Measurements from ENCODE around the gene OGG1.

The OGG1 gene

DNA sequence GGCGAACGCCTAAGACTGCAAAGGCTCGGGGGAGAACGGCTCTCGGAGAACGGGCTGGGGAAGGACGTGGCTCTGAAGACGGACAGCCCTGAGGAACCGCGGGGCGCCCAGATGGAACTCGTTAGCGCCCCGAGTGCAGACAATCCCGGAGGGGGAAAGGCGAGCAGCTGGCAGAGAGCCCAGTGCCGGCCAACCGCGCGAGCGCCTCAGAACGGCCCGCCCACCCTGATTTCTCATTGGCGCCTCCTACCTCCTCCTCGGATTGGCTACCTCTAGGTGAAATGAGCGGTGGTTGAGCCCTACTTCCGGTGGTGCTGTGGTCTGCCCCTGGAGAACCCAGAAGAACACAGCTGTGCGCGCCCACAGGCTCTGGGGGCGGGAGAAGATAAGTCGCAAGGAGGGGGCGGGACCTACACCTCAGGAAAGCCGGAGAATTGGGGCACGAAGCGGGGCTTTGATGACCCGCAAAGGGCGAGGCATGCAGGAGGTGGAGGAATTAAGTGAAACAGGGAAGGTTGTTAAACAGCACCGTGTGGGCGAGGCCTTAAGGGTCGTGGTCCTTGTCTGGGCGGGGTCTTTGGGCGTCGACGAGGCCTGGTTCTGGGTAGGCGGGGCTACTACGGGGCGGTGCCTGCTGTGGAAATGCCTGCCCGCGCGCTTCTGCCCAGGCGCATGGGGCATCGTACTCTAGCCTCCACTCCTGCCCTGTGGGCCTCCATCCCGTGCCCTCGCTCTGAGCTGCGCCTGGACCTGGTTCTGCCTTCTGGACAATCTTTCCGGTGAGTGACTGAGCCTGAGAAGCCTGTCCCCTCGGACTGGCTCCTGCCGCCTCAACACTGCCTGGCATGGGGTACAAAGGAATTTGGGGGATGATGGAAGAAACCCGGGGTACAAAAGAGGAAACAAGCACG is at the start of gene OGG1:
Gene OGG1, plus strand, starts transcription at position 308 of the 911 bp plus-strand sequence. Its CDS starts 335 bp downstream, at position 643.
- DNase-seq (ENCODE audit: low spot score) = peak; percentile 97

DNA sequence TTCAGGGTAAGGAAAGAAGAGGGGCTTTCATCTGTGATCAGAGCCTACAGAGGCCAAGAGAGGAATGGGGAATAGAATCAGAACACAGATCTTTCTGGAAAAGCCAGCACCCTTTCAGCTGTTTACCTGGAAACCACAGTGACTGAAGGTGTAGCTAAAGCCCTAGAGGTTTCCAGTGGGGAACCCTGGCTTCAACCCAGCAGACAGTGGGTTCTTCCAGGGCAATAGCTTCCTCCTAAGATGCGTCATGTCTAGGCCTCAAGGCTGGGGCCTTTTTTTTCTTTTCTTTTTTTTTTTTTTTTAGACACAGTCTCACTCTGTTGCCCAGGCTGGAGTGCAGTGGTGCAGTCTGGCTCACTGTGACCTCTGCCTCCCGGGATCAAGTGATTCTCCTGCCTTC is 49.2 kb upstream of the OGG1 start:
- DNase-seq (ENCODE audit: low spot score) = no peak

GRCh38 chr3:9701006-9701405 is 48.7 kb upstream of the OGG1 start:
- no peak for DNase-seq (ENCODE audit: low spot score)

DNA sequence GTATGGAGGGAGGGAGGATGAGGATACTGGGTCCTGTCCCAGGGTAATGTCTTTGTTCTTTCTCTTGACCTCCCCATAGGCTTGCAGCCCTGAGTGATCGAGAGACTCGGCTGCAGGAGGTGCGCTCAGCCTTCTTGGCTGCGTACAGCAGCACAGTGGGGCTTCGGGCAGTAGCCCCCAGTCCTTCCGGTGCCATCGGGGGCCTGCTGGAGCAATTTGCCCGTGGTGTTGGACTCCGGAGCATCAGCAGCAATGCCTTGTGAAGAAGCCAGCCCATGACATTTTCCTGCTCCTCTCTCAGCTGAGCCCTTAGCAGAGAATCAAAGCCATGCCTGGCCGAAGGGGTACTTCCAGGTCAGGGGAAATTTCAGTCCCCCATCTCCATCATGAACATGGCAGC is 48.0 kb upstream of the OGG1 start:
- no peak for DNase-seq (ENCODE audit: low spot score)

GRCh38 chr3:9703240-9703639 is 46.5 kb upstream of the OGG1 start:
- DNase-seq (ENCODE audit: low spot score) = no peak

GRCh38 chr3:9703736-9704346 is 45.9 kb upstream of the OGG1 start, which contains the start of gene CPNE9:
CPNE9 (plus strand) TSS chr3:9703833; CDS start chr3:9703997, 164 bp downstream.
- DNase-seq (ENCODE audit: low spot score) = no peak

GRCh38 chr3:9704347-9705322 is 45.1 kb upstream of the OGG1 start:
- DNase-seq (ENCODE audit: low spot score) = no peak

DNA sequence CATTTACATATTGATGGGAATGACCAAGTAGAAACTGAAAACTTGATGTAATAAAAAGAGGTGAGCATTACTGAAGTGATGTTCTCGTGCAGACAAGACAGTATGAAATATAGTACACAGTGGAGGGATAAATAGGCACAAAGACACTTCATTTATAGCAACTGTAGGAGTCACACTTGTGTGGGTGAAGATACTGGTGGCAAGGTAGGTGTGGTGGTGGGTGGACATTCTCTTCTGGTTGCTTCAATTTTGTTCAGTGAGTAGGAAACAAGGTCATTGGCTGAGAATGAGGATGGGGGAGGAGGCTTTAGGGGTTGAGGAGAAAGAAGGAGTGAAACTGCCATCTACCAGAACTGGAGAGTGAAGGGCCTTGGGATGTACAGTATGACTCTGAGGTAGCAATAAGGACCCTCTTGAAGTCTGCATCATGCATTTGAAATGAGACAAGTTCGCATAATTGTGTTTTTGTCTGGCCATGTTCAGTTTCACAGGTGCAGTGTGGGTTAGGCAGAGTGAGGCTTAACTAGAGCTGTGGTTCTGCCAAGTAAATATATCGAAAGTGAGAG is 39.5 kb upstream of the OGG1 start:
- DNase-seq (ENCODE audit: low spot score) = no peak

DNA sequence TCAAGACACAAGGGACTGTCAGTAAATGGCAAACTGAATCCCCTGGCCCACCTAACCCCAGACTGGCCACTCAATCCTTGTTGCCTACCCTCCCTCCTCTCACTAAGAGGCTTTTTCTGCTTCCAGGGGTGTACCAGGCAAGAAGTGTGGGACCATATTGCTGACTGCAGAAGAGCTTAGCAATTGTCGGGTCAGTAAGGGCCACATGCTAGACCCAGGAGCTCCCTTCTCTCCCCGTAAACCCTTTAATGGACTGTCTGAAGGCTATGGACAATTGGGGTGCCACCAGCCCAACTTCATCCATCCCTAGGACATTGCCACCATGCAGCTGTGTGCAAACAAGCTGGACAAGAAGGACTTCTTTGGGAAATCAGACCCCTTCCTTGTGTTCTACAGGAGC is 37.3 kb upstream of the OGG1 start:
- no peak for DNase-seq (ENCODE audit: low spot score)

DNA sequence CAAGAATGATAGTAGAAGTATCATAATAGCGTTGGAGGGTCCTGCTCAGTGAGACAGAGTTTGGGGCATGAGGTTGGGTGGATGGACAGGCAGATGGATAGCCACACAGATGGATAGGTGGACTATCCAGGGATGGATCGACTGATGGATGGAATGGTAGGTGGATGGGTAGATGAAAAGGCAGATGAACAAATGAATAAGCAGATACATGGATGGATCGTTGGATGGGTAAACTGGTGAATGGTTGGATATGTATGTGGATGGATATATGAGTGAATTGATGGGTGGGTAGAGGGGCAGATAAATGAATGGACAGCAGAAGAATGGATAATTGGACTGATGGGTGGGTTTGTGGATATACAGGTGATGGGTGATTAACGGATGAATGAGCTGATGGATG is 36.6 kb upstream of the OGG1 start:
- DNase-seq (ENCODE audit: low spot score) = no peak

DNA sequence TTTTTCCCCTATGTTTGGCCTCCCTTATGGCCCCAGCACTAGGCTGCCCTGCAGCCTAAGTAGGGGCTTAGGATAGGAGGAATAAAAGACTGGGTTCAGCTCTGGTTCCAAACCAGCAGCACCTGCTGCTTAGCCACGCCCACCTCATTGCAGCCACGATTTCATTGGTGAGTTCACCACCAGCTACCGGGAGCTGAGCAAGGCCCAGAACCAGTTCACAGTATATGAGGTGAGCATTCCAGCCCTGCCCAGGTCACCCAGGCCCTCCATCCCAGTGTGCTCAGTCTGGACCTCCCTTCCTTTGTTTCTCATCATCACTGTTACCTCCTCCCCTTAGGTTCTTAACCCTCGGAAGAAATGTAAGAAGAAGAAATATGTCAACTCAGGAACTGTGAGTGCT is 34.6 kb upstream of the OGG1 start:
- no peak for DNase-seq (ENCODE audit: low spot score)

GRCh38 chr3:9715764-9716437 is 33.9 kb upstream of the OGG1 start:
- peak; percentile 82 for DNase-seq (ENCODE audit: low spot score)

- no peak for DNase-seq (ENCODE audit: low spot score)
These were observed 32.8 kb upstream of the OGG1 start for GRCh38 chr3:9716801-9717555.

DNA sequence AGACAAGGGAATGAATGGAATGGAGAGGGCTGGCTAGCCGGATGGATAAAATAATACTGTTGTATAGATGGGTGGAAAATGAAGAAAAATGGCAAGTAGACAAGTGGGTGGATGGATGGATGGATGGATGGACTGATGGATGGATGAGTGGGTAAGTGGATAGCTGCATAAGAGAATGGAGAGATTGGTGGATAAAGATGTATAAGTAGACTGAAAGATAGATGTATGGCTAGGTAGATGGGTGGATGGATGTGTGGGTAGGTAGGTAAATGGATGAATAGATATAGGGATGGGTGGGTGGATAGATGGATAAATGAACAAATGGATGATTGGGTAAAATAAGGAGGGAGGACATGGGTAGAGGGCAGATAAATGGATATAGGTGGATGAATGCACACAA is 32.2 kb upstream of the OGG1 start:
- DNase-seq (ENCODE audit: low spot score) = no peak

- no peak for DNase-seq (ENCODE audit: low spot score)
These were observed 31.6 kb upstream of the OGG1 start for GRCh38 chr3:9718118-9718517.

DNA sequence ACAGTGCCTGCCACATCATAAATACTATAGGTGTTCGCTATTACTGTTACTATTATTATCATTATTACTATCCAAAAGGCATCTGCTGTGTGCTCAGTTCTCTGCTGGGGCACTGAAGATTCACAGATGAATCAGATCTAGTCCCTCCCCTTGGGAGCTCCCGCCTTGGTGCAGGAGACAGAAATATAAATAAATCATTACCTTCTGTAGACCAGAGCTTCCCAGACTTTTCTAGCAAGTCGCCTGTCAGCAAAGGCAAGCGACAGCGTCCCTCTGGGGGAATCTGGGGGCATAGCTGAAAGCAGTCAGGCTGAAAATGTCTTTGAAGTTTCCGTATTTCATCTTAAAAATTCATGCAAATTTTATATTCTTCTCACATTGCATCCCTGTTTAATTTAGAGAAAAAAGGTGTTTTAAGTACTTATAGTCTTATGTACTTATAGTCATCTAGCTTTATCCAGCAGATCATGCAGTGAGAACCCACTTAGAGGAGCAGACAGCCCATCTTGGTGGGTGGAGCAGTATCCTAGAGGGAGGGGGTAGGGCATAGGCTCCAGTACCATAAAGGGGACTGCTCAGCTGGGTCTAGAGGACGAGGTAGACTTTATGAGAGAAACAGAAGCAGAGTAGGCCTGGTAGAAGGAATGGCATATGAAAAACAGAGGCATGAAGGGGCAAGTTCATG is 28.6 kb upstream of the OGG1 start:
- DNase-seq (ENCODE audit: low spot score) = no peak

- DNase-seq (ENCODE audit: low spot score) = no peak
These were observed 28.1 kb upstream of the OGG1 start for GRCh38 chr3:9721700-9722060.

DNA sequence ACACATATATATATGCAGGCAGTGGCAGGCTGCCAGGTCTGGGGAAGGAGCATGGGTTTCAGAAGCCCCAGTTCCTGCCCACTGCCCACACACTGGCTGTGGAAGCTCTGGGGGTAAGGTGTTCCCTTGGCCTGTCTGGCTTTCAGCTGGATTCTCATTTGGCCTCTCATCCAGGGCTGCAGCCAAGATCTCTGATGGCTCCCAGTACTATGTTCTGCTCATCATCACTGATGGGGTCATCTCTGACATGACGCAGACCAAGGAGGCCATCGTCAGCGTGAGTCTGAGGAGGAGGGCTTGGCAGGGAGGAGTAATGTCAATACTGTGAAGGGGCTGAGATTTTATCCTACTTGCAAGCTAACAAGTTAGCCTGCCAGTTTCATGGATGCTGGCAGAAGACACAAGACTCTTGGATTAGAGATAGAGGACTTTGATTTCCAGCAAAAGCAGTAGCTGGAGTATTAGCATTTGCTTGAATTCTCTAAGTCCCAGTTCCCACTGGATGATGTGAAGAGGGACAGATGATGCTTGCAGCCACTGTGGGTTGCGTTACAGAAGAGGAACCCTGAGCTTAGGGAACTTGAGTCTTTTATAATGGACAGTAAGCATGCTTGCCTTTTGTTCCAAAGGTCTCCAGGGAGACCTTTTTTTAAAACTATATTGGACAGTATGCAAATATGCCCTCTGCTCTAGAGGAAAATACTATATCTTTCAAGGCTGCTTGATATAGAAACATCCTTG is 23.8 kb upstream of the OGG1 start:
- no peak for DNase-seq (ENCODE audit: low spot score)

DNA sequence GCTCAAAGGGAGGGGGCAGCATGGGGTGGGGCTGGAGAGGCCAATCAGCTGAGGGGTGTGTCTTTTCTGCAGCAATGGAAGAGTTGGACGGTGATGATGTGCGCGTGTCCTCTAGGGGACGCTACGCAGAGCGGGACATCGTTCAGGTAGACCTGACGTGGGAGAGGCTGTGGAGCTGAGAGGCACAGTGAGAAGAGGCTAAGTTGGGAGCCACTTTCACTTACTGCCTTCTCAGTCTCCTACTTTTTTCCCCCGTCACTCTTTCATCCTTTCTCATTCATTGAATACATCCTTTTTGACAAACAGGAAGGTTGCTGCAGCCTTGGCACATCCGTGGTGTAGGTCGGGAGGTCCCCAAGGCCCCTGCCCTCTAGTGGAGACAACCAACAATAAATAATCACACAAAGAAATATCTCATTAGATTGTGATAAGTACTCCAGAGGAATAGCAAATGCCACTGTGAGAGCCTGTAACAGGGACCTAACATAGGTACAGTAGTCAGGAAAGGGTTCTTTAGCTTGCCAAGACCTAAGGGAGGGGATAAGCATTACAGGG is 22.6 kb upstream of the OGG1 start:
- no peak for DNase-seq (ENCODE audit: low spot score)

All from pons (tissue), 1 donor.